Hematopoietic multipotent progenitor cell treated with erythropoietin and hydrocortisone succinate and interleukin-3 and kit ligand, for 4 days (in vitro differentiated cells): ENCODE data around the gene C2CD2L.
"Not testable (repeated sequence)": the region's sequence is repeated elsewhere in the genome, so short reads cannot be mapped to it uniquely, and the experiment has no call there.

Experiments used
- DNase-seq: peaks from one replicate; pipeline ENCODE4 v3.0.0-alpha.2; 2015

The C2CD2L gene

DNA sequence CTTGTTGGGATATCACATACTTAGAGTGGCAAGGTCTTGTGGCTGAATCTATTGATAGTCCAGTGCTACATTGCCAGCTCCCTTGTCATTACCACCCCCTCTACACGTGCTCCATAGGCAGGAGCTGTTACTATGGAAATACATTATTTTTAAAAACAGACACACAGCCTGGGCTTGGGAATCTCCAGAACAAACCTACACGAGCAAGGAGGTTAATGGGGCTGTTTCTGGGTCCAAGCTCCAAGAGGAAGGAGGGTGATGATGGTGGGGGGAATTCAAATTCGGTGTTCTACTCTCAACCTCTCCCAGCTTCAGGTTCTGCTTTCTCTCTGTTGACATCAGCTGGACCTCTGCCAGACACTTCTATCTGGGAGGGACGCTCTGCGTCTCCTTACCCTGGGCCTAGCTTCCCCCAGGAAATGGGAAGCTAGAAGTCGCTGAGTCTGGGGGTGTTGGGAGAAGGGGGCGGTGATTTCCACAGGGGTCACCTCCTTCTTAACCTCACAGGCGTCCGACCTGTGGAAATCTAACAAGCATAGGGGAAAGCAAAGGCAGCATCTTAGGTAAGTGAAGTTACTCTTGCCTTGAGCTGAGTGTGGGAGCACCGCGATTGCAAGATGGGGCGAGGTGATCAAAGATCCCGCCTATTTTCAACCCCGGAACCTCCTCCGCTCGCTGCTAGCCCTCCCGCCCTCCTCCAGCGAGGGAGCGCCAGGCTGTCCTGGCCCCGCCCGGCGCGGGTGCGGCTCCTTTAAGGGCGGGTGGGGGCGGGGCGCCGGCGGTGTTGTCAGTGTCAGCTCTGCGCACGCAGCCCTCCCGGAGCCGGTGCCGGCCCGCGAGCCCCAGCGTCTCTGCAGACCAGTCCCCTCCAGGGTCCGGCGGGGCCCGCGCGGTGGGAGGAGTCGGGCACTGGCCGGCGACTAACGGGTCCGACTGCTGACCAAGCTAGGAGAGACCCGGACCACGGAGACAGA is at the start of gene C2CD2L:
Gene C2CD2L, plus strand, starts transcription at position 781 of the 974 bp plus-strand sequence. CDS start 398 bp downstream, outside the sequence.
- peak; percentile 98 for DNase-seq

DNA sequence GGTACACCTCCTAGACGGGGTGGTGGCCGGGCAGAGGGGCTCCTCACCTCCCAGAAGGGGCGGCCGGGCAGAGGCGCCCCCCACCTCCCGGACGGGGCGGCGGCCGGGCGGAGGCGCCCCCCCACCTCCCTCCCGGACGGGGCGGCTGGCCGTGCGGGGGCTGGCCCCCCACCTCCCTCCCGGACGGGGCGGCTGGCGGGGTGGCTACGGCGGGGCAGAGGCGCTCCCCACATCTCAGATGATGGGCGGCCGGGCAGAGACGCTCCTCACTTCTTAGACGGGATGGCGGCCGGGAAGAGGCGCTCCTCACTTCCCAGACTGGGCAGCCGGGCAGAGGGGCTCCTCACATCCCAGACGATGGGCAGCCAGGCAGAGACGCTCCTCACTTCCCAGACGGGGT is 48.0 kb upstream of the C2CD2L start:
- DNase-seq = not testable (repeated sequence)

DNA sequence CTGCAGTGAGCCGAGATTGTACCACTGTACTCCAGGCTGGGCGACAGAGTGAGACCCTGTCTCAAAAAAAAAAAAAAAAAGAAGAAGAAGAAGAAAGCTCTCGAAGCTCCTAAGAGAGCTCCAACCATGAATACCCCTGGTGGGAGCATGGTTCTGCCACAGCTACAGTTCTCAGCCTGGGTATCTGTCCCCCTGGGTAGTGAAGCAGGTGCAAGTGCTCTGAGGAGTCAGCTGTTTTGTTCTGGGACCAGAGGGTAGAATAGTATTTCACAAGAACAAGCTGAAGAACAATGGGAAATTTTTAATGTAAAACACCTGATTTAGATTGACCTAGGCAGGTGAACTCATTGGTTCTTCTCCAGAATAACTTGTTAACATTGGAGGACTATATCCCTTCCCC is 45.9 kb upstream of the C2CD2L start:
- DNase-seq = no peak

DNA sequence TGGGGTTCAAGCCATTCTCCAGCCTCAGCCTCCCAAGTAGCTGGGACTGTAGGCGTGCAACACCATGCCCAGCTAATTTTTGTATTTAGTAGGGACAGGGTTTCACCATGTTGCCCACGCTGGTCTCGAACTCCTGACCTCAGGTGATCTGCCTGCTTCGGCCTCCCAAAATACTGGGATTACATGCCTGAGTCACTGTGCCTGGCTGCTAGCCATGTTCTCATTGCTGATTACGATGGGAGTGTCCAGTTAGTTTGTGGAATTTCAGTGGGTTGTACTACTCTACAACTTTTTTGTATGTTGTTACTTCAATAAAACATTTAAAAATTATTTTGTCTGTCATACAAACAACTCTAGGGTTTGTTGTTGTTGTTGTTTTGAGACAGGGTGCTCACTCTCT is 44.4 kb upstream of the C2CD2L start:
- DNase-seq = peak; percentile 48

DNA sequence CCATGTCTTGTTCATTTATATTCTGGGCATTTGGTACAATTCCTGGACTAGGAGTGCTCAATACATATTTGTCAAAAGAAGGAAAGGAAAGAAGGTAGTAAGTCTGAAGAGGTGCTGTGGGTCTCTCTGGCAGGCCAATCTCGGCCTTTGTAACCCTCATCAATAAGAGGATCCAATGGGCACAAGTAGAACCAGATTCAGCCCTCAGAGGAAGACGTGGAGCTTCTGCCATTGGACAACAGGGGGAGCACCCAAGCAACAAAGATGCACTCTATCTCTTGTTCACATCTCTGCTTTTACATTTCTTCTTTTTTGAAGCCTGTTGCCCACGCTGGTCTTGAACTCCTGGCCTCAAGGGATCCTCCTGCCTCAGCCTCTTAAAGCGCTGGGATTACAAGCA is 41.8 kb upstream of the C2CD2L start:
- DNase-seq = peak; percentile 85

DNA sequence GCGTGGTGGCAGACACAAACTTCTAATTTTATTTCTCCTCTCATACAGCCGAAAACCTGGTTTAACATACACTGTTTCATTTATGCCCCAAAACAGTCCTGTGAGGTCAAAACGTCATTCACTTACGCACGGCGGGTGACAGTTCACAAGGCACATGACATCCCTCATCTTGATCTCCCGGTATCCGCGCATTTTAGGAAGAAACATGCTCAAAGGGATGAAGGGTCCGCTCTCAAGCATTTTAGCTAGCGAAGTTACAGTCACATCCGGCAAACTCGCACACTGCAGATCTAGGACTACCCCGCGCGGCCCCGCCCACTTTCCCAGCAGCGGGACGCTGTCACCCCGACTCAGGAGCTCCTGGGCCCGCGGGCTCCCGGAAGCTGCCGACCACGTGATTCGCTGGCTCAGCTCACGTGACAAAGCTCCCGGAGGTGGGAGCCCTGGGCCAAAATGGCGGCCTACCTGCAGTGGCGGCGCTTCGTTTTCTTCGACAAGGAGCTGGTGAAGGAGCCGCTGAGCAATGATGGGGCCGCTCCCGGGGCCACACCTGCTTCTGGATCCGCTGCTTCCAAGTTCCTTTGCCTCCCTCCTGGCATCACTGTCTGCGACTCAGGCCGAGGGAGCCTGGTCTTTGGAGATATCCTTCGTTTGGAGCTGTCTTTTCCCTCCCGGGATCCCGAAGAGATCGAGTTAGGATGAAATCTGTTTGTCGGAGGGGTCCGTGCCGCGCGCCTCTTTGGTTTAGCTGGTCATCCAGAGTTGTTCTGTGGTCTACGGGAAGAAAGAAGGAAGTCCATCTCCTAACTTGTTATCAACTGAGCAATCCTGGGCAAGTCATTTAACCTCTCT is 39.5 kb upstream of the C2CD2L start, which contains the start of gene VPS11:
Gene VPS11, plus strand, starts transcription at position 448 of the 852 bp plus-strand sequence. Its CDS starts 6 bp downstream, at position 454.
- peak; percentile 99 for DNase-seq

DNA sequence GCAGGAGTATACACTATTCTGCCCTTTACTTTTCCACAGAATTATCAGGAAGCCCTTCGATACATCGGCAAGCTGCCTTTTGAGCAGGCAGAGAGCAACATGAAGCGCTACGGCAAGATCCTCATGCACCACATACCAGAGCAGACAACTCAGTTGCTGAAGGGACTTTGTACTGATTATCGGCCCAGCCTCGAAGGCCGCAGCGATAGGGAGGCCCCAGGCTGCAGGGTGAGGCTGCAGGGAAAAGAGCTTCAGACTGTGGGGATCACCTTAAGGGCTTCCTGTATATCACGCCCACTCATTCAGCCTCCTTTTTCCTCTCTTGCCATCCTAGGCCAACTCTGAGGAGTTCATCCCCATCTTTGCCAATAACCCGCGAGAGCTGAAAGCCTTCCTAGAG is 29.3 kb upstream of the C2CD2L start:
- no peak for DNase-seq

DNA sequence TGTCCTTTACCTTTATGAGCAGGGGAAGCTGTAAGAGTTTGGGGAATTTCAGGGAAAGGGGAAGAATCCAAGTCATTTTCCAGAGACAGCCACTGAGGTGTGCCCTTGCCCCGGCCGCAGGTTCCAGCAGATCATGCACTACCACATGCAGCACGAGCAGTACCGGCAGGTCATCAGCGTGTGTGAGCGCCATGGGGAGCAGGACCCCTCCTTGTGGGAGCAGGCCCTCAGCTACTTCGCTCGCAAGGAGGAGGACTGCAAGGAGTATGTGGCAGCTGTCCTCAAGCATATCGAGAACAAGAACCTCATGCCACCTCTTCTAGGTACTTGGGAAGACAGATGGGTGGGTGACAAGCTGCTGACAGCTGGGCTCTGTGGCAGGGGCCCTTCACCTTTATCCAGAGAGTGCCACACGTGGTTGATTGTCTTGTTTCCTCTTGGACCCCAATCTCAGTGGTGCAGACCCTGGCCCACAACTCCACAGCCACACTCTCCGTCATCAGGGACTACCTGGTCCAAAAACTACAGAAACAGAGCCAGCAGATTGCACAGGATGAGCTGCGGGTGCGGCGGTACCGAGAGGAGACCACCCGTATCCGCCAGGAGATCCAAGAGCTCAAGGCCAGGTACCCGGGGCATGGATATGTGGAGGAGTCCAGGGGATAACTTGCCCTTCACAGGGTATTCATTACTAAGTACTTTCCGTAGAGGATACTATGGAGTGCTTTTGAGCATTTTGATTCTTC is 28.3 kb upstream of the C2CD2L start:
- DNase-seq = no peak

DNA sequence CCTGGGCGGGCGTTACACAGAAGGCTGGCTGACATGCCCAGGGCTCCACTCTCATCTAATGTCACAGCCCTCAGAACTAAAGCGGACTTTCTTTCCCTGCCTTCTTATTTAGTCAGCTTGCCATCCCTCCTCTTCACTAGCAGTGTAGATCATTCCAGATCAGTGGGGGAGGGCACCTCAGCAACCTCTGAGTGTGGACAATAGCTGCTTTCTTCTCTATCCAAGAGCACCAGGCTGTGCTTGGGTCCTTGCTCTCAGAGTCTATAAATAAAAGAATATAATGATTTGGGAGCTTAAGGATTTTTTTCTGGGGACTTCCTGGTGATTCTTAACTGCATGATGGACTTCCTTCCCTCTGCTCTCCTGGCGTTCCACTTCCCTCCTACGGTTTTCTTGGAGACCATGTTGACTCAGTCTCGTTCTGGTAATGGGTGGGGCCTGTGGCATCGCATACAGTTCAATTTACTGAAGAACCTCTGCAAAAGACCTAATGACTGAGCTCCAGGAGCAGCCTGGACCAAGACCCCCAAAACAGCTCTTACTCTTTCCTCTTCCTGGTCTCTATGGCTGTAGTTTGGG is 25.4 kb upstream of the C2CD2L start:
- DNase-seq = no peak

DNA sequence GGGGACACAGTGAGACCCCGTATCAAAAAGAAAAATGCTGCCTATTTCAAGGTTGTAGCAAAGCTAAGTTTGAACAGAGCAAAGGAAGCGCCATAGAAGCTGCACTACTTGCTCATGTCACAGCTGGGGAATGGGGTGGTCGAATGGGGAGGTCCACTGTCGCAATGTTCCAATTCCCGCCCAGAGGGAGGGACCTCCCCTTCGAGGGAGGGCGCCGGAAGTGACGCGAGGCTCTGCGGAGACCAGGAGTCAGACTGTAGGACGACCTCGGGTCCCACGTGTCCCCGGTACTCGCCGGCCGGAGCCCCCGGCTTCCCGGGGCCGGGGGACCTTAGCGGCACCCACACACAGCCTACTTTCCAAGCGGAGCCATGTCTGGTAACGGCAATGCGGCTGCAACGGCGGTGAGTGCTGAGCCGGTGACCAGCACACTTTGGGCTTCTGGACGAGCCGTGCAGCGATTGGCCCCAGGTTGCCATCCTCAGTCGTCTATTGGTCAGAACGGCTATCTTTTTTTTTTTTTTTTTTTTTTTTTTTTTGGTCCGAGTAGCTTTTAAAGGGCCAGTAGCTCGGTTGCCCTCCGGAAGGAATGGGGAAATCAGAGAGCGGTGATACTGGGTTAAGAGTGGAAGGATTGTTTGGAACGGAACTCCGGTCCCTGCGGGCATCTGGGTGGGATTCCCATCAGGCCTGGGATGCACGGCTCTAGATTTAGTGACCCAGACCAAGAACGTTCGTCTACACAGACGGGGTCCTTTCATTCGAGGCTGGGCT is 22.3 kb upstream of the C2CD2L start, which contains the start of gene HMBS:
Gene HMBS, plus strand, starts transcription at position 219 of the 774 bp plus-strand sequence. Its CDS starts 153 bp downstream, at position 372.
- DNase-seq = peak; percentile 99

DNA sequence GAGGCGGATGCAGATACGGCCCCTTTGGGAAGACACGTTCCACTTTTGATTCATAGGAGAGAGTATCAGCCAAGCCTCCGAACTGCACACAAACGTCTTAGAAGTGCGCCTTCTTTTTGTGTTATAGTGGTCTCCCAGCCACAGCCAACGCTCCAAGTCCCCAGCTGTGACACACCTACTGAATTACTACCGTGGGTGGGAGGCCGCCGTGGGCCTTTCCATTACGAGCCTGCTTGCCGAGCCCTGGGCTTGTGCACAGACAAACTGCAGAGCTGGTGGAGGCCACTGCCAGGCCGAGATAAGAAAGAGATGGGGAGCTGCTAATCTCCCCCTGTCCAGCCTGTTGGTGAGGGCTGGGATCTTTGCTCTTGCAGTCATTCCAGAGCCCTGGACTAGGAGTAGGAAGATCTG is 21.7 kb upstream of the C2CD2L start:
- peak; percentile 90 for DNase-seq

DNA sequence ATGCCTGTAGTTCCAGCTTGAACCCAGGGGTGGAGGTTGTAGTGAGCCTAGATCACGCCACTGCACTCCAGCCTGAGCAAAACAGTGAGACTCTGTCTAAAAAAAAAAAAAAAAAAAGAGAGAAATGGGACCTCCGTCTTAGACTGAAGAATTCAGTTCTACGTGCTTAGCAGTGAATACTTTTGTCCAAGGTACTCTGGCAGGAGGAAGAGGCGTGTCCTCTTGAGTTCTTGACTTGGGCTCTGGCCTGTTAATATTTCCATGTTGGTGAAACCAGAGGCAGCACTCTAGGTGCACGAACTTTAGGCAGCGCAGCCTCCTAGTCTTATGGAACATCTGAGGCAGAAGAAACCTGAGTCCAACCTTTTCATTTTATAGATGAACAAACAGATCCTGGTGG is 20.0 kb upstream of the C2CD2L start:
- peak; percentile 66 for DNase-seq

DNA sequence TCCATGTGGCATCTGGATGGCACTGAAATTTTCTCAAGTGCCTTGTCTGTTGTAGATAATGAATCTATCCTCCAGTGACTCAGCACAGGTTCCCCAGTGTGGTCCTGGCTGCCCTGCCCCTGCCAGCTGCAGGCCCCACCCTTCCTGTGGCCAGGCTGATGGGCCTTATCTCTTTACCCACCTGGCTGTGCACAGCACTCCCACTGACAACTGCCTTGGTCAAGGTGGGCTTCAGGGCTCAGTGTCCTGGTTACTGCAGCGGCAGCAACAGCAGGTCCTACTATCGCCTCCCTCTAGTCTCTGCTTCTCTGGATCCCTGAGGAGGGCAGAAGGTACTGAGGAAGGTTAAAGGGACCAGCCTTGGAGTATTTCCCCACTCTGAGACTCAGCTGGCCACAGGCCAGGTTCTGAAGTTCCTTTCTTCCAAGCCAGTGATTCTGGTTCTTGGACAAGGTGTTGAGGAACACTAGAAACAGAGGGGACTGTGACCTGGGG is 19.4 kb upstream of the C2CD2L start:
- DNase-seq = peak; percentile 98

DNA sequence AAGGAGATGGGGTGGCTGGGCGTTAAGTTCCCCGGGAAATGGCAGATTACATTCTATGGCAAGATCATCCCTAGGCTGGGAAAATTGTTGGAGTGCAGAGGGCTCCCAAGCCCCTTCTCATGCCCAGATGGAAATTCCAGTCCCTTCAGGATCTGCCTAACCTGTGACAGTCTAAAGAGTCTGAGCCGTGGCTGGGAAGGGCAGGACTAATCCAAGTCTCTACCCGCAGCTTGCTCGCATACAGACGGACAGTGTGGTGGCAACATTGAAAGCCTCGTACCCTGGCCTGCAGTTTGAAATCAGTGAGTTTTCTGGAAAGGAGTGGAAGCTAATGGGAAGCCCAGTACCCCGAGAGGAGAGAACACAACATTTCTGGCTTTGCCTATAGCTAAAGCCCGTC is 18.7 kb upstream of the C2CD2L start:
- no peak for DNase-seq

DNA sequence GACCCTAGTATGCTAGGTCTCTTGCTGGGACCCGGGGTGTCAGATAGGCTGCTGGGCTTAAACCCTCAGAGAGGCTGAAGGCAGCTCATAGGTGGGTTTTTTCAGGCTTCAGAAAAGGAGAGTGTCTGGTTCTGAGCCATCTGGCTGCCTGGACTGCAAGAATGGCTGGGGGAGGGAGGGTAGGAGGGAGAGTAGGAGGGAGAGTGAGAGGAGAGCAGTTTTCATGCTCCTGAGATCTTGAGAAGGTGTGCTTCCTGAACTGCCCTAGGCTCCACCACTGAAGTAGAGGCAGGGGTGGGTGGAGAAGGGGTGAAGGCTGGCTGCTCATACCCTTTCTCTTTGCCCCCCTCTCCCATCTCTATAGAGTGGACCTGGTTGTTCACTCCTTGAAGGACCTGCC is 17.8 kb upstream of the C2CD2L start:
- DNase-seq = peak; percentile 29

DNA sequence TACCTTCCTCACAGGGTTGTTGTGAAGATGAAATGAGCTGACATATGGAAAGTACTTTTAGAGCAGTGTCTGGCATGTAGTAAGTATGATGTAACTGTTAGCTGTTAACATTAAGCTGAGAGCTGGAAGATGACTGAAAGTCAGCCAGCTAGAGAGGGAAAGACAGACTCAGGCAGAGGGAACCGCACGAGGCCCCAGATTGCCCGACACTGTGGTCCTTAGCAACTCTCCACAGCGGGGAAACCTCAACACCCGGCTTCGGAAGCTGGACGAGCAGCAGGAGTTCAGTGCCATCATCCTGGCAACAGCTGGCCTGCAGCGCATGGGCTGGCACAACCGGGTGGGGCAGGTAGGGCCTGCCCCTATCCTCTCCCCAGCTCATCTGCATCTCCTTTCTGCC is 16.0 kb upstream of the C2CD2L start:
- peak; percentile 27 for DNase-seq

DNA sequence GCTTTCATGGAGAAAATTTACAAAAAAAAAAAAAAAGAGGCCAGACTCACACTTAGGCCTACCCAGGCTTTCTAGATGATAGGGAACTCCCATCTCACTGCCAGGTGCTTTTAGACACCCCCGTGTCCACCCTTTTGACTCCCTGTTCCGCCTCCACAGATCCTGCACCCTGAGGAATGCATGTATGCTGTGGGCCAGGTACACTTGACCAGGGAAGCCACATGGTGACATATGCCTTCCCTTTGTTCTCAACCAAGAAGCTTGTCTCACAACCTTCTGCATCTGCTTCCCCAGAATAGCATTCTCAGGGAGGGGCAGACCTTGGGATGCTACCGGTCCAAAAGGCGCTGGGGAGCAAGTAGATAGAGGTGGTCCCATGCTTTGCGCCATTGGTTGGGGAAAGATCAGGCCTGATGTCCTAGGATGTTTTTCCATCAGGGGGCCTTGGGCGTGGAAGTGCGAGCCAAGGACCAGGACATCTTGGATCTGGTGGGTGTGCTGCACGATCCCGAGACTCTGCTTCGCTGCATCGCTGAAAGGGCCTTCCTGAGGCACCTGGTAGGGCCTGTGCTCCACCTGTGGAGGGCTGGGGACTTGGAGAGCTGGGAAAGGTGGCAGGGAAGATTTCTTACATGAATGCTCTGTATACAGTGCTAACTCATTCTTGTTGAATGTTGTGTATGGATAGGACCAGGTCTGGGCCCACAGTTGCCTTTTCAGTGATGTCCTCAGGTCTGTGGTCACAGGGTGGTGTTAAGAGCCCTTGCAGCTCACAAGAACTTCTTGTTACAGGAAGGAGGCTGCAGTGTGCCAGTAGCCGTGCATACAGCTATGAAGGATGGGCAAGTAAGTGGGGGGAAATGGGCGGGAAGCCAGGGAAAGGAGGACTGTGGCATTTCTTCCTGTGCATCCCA is 14.9 kb upstream of the C2CD2L start:
- DNase-seq = peak; percentile 70

DNA sequence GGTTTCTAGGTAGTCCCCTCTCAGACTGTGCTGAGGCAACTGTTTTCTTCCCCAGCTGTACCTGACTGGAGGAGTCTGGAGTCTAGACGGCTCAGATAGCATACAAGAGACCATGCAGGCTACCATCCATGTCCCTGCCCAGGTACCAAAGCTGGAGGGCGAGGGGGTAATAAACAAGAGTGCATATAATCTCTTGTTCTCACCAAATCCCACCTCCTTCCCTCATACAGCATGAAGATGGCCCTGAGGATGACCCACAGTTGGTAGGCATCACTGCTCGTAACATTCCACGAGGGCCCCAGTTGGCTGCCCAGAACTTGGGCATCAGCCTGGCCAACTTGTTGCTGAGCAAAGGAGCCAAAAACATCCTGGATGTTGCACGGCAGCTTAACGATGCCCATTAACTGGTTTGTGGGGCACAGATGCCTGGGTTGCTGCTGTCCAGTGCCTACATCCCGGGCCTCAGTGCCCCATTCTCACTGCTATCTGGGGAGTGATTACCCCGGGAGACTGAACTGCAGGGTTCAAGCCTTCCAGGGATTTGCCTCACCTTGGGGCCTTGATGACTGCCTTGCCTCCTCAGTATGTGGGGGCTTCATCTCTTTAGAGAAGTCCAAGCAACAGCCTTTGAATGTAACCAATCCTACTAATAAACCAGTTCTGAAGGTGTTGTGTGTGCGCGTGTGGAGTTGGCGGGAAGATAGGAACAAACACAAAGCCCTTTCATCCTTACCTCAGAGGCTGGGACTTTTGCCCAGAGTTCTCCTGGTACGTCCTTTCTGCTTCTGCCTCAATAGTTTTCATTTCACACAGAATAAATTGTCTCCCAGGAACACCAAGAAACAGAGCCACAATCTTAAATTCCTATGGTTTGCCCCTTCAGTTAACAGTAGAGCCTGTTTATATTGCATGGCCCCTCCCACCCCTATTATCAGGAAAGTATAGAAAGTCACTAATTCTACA is 14.0 kb upstream of the C2CD2L start:
- peak; percentile 50 for DNase-seq
